Tongue (tissue), 3 donors: ENCODE data around the gene GAGE12G. TPM values are rescaled to one million over a fixed set of nuclear protein-coding genes. Genes with fewer than 3 reads are reported as not detected.
"Not testable (repeated sequence)": the region's sequence is repeated elsewhere in the genome, so short reads cannot be mapped to it uniquely, and the experiment has no call there.

Experiments
- DNase-seq: peaks from one replicate; pipeline ENCODE4 v3.0.0-alpha.2; 2015
- small RNA-seq: library from RNA; depleted of rRNA; stranded (forward); fragments of <200 nt; gene quantifications from one replicate; pipeline ENCODE3, GENCODE V24; 2014; ENCODE audit warnings: low replicate concordance
- total RNA-seq: library from RNA; depleted of rRNA; stranded (reverse); fragments of >200 nt; gene quantifications from one replicate; pipeline ENCODE4 v1.2.3, GENCODE V29; 2014

The GAGE12G gene
- total RNA-seq: not detected

- not testable (repeated sequence) for DNase-seq
Measured at GRCh38 chrX:49570100-49570499, at the start of gene GAGE12G. Gene GAGE12G, plus strand, starts transcription at chrX:49570400. Its CDS starts 1,155 bp downstream, at chrX:49571555.

GRCh38 chrX:49531877-49532276 is 38.3 kb upstream of the GAGE12G start, which contains the start of gene GAGE12C:
Gene GAGE12C, plus strand, starts transcription at chrX:49532177. Its CDS starts 1,155 bp downstream, at chrX:49533332.
- not testable (repeated sequence) for DNase-seq

- DNase-seq: not testable (repeated sequence)
Measured at GRCh38 chrX:49541433-49541832, 28.8 kb upstream of the GAGE12G start, which contains the start of gene GAGE12D. Gene GAGE12D, plus strand, starts transcription at chrX:49541733. Its CDS starts 1,155 bp downstream, at chrX:49542888.

GRCh38 chrX:49550989-49551388 is 19.2 kb upstream of the GAGE12G start, which contains the start of gene GAGE12E:
Gene GAGE12E, plus strand, starts transcription at chrX:49551289. Its CDS starts 1,155 bp downstream, at chrX:49552444.
- DNase-seq: not testable (repeated sequence)

GRCh38 chrX:49560542-49560941 is 9.7 kb upstream of the GAGE12G start, which contains the start of gene GAGE12F:
Gene GAGE12F, plus strand, starts transcription at chrX:49560842. Its CDS starts 1,155 bp downstream, at chrX:49561997.
- not testable (repeated sequence) for DNase-seq

- DNase-seq: not testable (repeated sequence)
Measured at GRCh38 chrX:49568728-49569127, 1.5 kb upstream of the GAGE12G start.

- not testable (repeated sequence) for DNase-seq
Measured at GRCh38 chrX:49569152-49569551, 1.0 kb upstream of the GAGE12G start.

GRCh38 chrX:49579649-49580048 is 9.4 kb downstream of the GAGE12G start, which contains the start of gene GAGE12H:
Gene GAGE12H, plus strand, starts transcription at chrX:49579949. Its CDS starts 1,155 bp downstream, at chrX:49581104.
- not testable (repeated sequence) for DNase-seq

GRCh38 chrX:49589196-49589595 is 19.0 kb downstream of the GAGE12G start, which contains the start of gene GAGE2A:
Gene GAGE2A, plus strand, starts transcription at chrX:49589496. Its CDS starts 1,155 bp downstream, at chrX:49590651.
- DNase-seq: not testable (repeated sequence)

- not testable (repeated sequence) for DNase-seq
Measured at GRCh38 chrX:49589769-49590478, 19.7 kb downstream of the GAGE12G start.

- DNase-seq: not testable (repeated sequence)
Measured at GRCh38 chrX:49590488-49590887, 20.3 kb downstream of the GAGE12G start.

GRCh38 chrX:49598720-49599119 is 28.5 kb downstream of the GAGE12G start, which contains the start of gene GAGE1:
Gene GAGE1, plus strand, starts transcription at chrX:49599020. Its CDS starts 1,155 bp downstream, at chrX:49600175.
- not testable (repeated sequence) for DNase-seq

GRCh38 chrX:49610718-49611310 is 40.6 kb downstream of the GAGE12G start:
- no peak for DNase-seq

- DNase-seq: no peak
Measured at GRCh38 chrX:49618574-49618973, 48.4 kb downstream of the GAGE12G start.

Small RNA genes within 50 kb of the gene (small RNA-seq; reads per million reads assigned to genes)
- gene GAGE12B: not detected

Other genes with a start within 250 kb of the GAGE12G start
- not detected for gene GAGE12J, start 248.4 kb upstream of the GAGE12G start, total RNA-seq
- not detected for gene GAGE13, start 238.8 kb upstream of the GAGE12G start, total RNA-seq
- not detected for gene GAGE12C, start 38.2 kb upstream of the GAGE12G start, total RNA-seq
- gene GAGE12D, start 28.7 kb upstream of the GAGE12G start, total RNA-seq: not detected
- not detected for gene GAGE12E, start 19.1 kb upstream of the GAGE12G start, total RNA-seq
- not detected for gene GAGE12F, start 9.6 kb upstream of the GAGE12G start, total RNA-seq
- gene GAGE12H, start 9.5 kb downstream of the GAGE12G start, total RNA-seq: not detected
- gene GAGE2A, start 19.1 kb downstream of the GAGE12G start, total RNA-seq: not detected
- gene GAGE1, start 28.6 kb downstream of the GAGE12G start, total RNA-seq: not detected
- gene PAGE1, start 125.6 kb downstream of the GAGE12G start, total RNA-seq: not detected